WI38 (cell line): Measurements from ENCODE around the gene HOXD4.

ENCODE experiments used
- H3K4me3 ChIP-seq: 2 replicates; pipeline ENCODE4 v1.5.1; 2011; ENCODE audit warnings: low read depth, mild to moderate bottlenecking, control low read depth, low read length
- CTCF ChIP-seq: IDR thresholded peaks from 2 replicates; pipeline ENCODE4 v1.5.1; 2012; ENCODE audit warnings: low read depth, mild to moderate bottlenecking, control low read depth, low read length

Gene HOXD4

GRCh38 chr2:176173567-176174381 lies 22.4 kb downstream of the HOXD4 start:
- H3K4me3 ChIP-seq = no peak overlapping the region

GRCh38 chr2:176174382-176174823 lies 23.1 kb downstream of the HOXD4 start:
- no peak for TF ChIP-seq CTCF

More at GRCh38 chr2:176173567-176174381, 22.4 kb downstream of the HOXD4 start:
- TF ChIP-seq CTCF = no peak

GRCh38 chr2:176174824-176175708 lies 23.7 kb downstream of the HOXD4 start:
- H3K4me3 ChIP-seq = no peak overlapping the region
- no peak for TF ChIP-seq CTCF

More at GRCh38 chr2:176174382-176174823, 23.1 kb downstream of the HOXD4 start:
- no peak overlapping the region for H3K4me3 ChIP-seq

- TF ChIP-seq CTCF = no peak
Observed at GRCh38 chr2:176175709-176176607, 24.6 kb downstream of the HOXD4 start.

GRCh38 chr2:176177580-176178037 lies 26.3 kb downstream of the HOXD4 start:
- H3K4me3 ChIP-seq = no peak overlapping the region
- TF ChIP-seq CTCF = no peak

More at GRCh38 chr2:176175709-176176607, 24.6 kb downstream of the HOXD4 start:
- no peak overlapping the region for H3K4me3 ChIP-seq

GRCh38 chr2:176178038-176178756 lies 26.8 kb downstream of the HOXD4 start:
- H3K4me3 ChIP-seq = no peak overlapping the region
- no peak for TF ChIP-seq CTCF
